ENCODE results near the gene AHNAK. TPM values are rescaled to one million over a fixed set of nuclear protein-coding genes. Genes with fewer than 3 reads are reported as not detected.
"Not testable (repeated sequence)": the region's sequence is repeated elsewhere in the genome, so short reads cannot be mapped to it uniquely, and the experiment has no call there.

Gene AHNAK
- polyA plus RNA-seq, 3 donors, result 27.1 to 199 (median 193) TPM

DNA sequence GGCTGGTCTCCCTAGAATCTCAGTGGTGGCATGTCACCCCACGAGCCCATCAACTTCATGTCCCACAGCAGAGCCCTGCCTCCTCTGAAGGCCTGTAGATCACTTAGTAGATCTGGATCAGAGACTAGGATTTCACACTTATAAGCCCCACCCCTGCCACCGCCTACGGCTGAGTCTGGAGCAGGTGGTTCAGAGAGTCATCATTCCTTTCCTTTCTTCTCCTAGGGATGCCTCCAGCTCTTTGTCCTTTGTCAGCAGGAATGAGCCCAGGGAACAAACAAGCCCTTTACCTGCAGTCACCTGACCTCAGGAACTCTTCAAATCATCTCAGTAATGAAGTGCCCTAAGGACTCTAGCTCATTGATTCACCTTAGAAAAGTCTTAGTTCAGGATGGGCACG, 90.0 kb downstream of the AHNAK start:
- 79 to 91% (median 90%) methylated on average over 4 of the region's 4 CpGs for WGBS, 3 donors
- no peak overlapping the region for H3K27ac ChIP-seq (ENCODE audit: low read depth, low read length)

DNA sequence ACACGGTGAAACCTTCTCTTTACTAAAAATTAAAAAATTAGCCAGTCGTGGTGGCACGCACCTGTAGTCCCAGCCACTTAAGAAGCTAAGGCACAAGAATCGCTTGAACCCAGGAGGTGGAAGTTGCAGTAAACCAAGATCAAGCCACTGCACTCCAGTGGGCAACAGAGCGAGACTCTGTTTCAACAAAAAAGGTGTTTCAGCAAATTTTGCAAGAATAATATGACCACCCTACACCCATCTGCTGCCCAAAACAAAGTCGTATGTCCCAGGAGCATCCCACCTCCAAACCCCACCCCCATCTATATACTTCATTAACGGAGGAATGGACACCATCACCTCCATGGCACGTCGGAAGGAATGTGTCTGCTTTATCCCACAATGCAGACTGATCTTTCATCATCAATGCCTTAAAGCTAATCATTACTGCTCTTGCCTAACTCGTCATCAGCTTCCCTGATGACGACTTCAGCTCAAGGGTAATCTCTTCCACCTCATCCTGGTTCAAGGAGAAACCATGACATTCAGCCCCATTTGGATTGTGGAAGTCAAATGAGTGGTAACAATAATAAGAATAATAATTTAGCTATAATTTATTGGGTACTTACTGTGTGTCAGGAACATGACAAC, 93.7 kb downstream of the AHNAK start:
- no peak overlapping the region for H3K27ac ChIP-seq (ENCODE audit: low read depth, low read length)
- WGBS, 3 donors, result 86 to 96% (median 95%) methylated on average over 11 of the region's 11 CpGs

DNA sequence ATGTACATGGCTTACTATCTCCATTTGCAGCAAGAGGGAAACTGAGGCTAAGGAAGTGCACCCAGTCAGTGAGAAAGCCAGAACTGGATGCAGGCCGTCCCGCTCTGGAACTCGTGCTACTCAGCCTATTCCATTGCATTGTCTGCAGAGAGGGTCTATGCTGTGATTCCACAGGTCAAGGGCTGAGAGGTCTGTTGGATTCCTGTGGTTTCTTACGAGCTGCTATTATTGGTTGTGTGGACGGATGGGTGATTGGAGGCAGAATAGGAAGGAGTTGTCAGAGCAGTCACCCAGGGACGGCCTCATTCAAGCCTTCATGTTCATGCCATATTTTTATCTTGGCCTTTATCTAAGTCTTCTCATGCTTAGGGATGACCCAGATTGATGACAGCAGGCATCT, 94.3 kb downstream of the AHNAK start:
- WGBS, 3 donors, result 96% methylated on average over 6 of the region's 6 CpGs
- H3K27ac ChIP-seq (ENCODE audit: low read depth, low read length), result no peak overlapping the region

DNA sequence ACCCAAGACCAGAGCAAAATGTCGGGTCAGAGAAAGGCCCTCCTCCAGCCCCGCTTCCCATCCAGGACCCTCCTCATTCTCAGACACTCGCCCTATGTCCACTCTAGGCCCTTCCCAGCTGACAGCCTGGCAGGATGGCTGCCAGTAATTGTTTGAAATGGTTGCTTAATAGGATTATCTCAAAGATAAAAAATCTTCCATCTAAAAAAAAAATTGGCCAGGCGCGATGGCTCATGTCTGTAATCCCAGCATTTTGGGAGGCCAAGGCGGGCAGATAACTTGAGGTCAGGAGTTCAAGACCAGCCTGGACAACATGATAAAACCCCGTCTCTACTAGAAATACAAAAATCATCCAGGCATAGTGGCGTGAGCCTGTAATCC, 95.4 kb downstream of the AHNAK start:
- no peak overlapping the region for H3K27ac ChIP-seq (ENCODE audit: low read depth, low read length)
- 74 to 79% (median 78%) methylated on average over 8 of the region's 8 CpGs for WGBS, 3 donors

DNA sequence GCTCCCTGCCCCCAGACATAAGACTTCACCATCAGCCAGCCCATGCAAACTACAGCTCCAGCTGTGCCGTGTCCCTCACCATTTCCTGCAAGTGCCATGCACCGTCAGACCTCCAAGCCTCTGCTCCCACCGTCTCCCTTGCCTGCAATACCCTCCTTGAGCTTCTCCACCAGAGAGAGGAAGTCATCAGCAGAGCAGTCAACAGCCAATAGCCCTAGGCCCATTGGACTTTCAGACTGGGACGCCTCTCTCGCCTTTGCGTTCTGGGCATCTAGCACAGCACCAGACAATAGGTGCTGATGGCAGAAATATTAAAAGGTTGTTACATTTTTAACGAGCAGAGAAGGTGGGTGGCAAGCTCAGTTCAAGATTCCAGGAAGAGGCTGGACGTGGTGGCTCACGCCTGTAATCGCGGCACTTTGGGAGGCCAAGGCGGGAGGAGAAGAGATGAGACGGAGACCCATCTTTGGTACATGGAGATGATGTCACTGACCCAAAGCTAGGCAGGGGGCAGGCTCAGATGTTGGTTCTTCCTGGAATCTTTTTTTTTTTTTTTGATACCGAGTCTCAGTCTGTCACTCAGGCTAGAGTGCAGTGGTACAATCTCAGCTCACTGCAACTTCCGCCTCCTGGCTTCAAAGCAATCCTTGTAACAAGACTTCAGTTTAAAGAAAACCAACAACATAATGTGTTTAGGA, 95.9 kb downstream of the AHNAK start:
- no peak overlapping the region for H3K27ac ChIP-seq (ENCODE audit: low read depth, low read length)
- WGBS, 3 donors, result 86 to 89% (median 89%) methylated on average over 15 of the region's 15 CpGs

DNA sequence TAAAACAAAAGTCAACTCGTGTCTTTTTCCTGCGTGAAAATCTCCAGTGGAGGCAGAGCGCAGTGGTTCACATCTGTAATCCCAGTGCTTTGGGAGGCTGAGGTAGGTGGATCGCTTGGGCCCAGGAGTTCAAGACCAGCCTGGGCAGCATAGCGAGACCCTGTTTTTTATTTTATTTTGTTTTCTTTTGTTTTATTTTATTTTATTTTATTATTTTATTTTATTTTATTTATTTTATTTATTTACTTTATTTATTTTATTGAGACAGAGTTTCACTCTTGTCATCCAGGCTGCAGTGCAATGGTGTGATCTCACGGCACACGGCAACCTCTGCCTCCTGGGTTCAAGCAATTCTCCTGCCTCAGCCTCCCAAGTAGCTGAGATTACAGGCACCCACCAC, 96.7 kb downstream of the AHNAK start:
- WGBS, 3 donors, result 83 to 91% (median 90%) methylated on average over 7 of the region's 7 CpGs
- not testable (repeated sequence) for H3K27ac ChIP-seq (ENCODE audit: low read depth, low read length)

DNA sequence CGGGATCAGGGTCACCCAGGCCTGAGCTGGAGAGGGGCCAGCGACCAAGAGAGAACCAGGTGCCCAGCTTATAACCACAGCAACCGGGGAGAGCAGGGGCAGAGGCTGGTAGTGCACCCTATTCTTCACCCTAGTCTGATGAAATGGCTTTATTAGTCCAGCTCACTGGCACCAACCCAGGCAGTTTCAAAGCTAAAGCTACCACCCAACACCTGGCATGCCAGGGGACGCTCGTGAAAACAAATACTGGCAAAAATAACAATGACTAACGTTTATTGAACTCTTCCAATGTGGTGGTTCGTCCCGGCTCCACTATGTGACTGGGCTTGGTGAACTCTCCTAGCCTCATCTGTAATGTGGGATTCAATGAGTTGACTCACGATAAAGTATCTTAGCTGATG, 97.2 kb downstream of the AHNAK start:
- no peak overlapping the region for H3K27ac ChIP-seq (ENCODE audit: low read depth, low read length)
- 60 to 84% (median 75%) methylated on average over 9 of the region's 9 CpGs for WGBS, 3 donors

DNA sequence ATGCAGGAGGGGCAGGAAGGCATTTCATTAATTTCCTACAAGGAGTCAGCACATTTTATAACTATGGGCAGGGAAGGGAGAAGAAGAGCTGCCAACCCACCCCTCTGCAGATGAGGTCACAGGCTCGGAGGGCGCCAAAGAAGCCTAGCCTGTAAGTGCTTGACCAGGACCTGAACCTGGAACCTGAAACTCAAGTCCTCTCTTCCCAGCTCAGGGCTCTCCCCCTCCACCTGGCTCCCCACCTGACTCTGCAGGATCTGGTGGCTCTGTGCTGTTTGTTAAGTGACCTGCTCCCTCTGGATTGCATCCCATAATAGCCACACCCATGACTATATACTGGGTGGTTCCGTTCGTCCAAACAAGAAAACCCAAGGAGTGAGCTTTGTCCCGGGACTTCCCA, 100.5 kb downstream of the AHNAK start:
- 55 to 67% (median 56%) methylated on average over 5 of the region's 5 CpGs for WGBS, 3 donors
- peak overlapping the region; percentile 38 for H3K27ac ChIP-seq (ENCODE audit: low read depth, low read length)

DNA sequence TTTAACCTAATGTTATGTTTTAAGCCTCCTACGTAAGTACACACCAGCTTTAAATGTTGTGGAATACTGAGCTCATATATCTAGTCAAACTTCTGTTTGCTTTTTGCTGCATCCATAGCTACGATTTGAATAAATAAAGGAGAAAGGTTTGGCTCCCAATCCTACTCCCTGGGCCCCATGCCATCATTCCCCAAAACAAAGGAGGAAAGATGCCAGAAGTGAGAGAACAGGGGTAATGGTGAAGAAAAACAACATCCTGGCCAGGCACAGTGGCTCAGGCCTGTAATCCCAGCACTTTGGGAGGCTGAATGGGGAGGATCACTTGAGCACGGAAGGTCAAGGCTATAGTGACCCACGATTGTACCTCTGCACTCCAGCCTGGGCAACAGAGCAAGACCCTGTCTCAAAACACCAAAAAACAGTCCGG, 101.3 kb downstream of the AHNAK start:
- H3K27ac ChIP-seq (ENCODE audit: low read depth, low read length), result peak overlapping the region; percentile 38
- 54 to 58% (median 54%) methylated on average over 5 of the region's 5 CpGs for WGBS, 3 donors

DNA sequence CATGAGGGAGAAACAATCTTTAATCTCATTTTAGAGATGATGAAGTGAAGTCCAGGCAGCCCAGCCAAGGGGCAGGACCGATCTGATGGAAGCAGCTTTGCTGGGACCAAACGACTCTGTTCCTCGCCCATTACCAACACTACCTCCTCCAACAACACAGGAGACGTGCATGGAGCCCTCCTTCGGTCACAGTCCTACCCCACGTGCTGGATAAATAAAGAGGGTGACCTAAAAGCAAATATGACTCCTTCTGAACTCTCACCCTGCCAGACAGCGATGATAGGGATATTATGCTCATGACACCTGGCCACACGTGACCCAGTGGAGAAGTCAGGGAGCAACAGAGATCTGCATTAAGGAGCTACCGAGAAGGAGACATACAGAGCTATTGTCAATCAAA, 101.8 kb downstream of the AHNAK start:
- H3K27ac ChIP-seq (ENCODE audit: low read depth, low read length), result no peak overlapping the region
- 21 to 40% (median 30%) methylated on average over 9 of the region's 9 CpGs for WGBS, 3 donors

DNA sequence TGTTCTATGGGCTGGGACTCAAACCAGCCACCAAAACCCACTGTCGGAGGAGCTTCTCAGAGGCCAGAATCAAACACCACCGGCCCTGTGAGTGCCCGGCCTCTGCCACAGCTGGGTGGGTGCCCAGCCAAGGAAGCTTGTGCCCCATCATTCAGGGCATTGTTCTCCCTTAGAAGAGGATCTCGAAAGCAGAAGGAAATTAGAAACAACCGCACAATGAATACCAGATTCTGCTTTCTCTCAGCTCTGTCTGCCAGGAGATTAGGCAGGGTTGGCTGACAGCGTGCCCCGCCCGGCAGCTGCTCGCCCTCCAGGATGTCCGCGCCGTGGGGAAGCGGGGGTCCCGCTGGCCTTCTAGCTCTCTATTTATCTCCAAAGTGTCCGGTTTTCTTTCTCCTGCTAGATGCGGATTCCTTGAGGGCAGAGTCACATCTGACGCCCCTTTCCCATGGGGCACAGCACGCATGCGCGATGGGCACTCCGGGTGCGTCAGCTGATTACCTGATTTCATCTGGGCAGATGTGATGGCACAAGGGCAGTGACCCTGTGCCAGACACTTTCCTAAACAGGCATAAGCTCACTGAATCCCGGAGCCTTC, 102.3 kb downstream of the AHNAK start:
- peak overlapping the region; percentile 48 for H3K27ac ChIP-seq (ENCODE audit: low read depth, low read length)
- WGBS, 3 donors, result 3 to 51% (median 8%) methylated on average over 23 of the region's 23 CpGs

DNA sequence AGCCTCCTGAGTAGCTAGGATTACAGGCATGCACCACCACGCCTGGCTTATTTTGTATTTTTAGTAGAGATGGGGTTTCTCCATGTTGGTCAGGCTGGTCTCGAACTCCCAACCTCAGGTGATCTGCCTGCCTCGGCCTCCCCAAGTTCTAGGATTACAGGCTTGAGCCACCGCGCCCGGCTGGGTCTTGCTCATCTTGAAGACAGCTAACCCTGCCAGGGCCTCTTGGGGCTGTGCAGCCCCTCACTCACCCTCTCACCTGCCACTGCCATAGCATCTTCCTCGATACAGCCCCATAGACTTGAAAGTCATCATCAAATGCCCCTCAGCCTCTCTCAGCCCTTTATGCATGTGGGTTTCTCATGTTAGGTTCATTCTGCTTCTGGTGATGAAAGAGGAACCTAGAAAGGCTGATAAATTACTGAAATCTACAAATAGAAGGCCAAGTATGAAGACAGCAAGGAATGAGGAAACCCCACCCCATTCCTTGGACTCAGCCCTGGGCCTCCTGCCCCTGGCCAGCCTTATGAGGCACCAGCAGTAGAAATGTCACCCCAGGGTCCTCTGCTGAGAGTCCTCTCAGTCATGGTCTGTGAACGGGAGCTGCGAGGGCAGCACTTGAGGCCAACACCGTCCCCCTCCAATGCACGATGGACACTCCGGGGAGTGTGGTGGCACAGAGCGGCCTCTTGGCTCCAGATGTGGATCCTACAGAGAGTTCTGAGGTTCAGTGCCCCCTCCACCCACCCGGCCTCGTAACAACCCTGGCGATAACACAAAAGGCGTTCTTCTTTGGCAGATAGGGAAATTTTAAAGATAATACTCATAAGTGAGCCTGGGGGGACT, 103.0 kb downstream of the AHNAK start:
- WGBS, 3 donors, result 57 to 81% (median 63%) methylated on average over 17 of the region's 17 CpGs
- peak overlapping the region; percentile 48 for H3K27ac ChIP-seq (ENCODE audit: low read depth, low read length)

DNA sequence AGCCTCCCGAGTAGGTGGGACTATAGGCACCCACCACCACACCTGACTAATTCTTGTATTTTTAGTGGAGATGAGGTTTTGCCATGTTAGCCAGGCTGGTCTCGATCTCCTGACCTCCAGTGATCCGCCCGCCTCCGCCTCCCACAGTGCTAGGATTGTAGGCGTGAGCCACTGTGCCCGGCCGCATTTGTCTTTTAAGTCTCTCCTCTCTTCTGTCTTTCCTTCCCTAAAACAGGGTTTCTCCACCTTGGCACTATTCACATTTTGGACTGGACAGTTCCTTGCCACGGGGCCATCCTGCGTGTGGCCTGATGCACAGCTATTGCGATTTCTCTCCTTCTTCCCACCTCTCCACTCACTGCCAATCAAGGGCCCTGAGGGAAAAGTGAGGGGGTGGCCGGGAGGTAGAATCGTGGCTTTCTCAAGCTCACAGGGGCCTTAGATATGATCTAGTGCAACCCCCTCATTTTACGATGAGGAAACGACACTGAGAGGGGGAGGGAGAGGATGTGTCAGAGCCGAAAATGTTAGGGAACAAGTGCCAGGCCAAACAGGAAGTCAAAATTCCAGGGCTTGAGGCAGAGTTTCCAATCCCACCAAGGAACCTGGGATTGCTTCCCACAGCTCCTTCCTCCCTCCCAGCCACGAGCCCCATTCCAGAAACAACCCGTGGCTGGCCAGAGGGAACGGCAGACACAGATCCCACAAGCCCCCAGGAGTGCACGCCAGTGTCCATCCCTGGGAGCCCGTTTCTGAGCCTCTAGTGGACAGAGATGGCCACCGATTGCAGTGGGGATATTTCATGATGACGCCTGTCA, 106.6 kb downstream of the AHNAK start:
- no peak overlapping the region for H3K27ac ChIP-seq (ENCODE audit: low read depth, low read length)
- 35 to 60% (median 38%) methylated on average over 23 of the region's 23 CpGs for WGBS, 3 donors

DNA sequence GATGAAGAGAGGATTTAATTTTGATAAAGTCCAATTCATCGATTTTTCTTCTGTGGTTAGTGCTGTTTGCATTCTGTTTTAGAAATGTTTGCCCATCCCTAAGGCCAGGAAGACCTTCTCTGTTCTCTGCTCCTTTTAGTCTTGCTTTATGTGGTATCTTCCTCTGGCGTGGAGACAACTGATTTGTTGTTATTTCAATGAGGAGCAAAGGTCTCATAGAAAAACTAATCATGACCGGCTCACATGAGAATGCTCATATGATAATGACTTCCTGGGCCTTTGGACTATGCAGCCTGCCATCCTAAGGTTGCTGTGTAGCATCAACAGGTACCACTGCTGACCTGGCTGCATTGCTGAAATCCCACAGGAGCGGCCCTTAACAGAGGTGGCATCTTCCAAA, 108.0 kb downstream of the AHNAK start:
- 67 to 86% (median 76%) methylated on average over 4 of the region's 4 CpGs for WGBS, 3 donors
- no peak overlapping the region for H3K27ac ChIP-seq (ENCODE audit: low read depth, low read length)

DNA sequence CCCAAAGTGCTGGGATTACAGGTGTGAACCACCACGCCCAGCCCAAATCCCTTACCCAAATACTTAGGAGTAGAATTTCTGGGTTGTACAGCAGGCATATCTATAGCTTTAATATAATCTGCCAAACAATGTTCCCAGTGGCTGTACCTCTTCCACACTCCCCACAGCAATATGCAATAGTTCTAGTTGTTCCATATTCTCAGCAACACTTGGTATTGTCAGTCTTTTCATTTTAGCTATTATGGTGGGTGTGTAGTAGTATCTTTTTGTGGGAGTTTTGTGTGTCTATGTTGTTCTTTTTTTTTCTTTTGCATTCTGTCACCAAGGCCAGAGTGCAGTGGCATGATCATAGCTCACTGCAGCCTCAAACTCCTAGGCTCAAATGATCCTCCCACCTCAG, 109.0 kb downstream of the AHNAK start:
- 90 to 98% (median 93%) methylated on average over 1 of the region's 1 CpG for WGBS, 3 donors
- H3K27ac ChIP-seq (ENCODE audit: low read depth, low read length), result no peak overlapping the region

DNA sequence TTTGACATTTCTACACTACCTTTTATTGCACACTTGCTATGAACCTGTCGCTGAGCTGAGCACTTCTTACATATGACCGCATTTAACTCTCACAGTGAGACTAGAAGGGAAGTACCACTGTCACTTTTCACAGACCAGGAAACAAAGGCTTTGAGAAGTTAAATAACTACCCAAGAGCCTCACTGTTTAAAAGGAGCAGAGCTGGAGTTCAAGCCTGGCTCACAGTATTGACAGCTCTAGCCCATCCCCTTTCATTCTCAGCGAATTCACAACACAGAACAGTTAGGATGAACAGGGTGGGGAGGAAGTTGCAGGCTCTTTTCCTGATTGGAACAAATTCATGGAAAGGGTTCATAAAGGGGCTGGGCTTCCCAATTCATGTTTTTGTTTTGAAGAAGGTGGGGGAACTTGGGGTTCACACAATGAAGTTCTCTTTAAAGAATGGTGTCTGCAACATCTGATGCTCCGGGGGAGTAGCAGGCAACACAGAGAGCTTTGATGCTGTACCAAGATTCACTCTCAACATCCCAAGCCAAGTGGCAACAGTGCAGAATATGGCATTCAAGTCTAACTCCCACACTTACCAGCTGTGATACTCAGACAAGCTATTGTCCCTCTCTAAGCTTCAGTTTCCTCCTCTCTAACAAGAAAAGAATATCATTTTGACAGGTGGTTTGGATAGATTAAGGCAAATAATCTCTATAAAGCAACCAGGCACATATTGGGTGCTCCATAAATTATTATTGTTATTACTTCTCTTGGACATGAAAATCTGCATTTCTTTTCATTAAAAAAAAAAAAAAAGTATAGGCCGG, 110.6 kb downstream of the AHNAK start:
- no peak overlapping the region for H3K27ac ChIP-seq (ENCODE audit: low read depth, low read length)
- 35 to 67% (median 43%) methylated on average over 5 of the region's 5 CpGs for WGBS, 3 donors

DNA sequence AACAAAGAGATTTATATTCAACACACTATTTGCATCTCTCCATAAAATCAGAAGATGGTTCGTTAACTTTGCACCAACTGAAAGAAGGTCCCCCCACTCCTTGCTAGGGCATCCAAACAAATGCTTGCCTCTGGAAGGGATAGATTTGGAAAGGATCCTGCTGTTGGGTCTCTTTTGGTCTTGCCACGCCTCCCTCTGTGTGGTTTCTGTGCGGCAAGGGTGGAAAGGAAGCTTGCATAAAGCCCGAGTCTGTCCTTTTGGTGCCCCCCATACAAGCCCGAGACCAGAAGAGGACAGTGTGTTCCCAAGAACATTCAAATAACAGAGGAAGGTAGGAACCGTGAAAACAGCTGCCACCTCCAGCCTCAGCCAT, 112.7 kb downstream of the AHNAK start:
- WGBS, 3 donors, result 45 to 84% (median 48%) methylated on average over 6 of the region's 6 CpGs
- H3K27ac ChIP-seq (ENCODE audit: low read depth, low read length), result no peak overlapping the region

All from adipose tissue (tissue), 3 donors.